ENCODE measurements around the gene ACKR2.

The ACKR2 gene

GRCh38 chr3:42847731-42848130 is 38.5 kb downstream of the ACKR2 start:
- no peak for FAIRE-seq
- no peak for TF ChIP-seq POLR2A (IDR thresholded peaks at IDR 0.05; ENCODE audit: low read depth, low read length)
- no peak for DNase-seq (ENCODE audit: insufficient read length, low spot score)

- FAIRE-seq (no peak), DNase-seq (ENCODE audit: insufficient read length, low spot score) (no peak)
- TF ChIP-seq POLR2A (IDR thresholded peaks at IDR 0.05; ENCODE audit: low read depth, low read length), result no peak
Measured at GRCh38 chr3:42849017-42849416, 39.8 kb downstream of the ACKR2 start.

GRCh38 chr3:42850263-42850662 is 41.0 kb downstream of the ACKR2 start:
- no peak for TF ChIP-seq POLR2A (IDR thresholded peaks at IDR 0.05; ENCODE audit: low read depth, low read length)
- FAIRE-seq (no peak), DNase-seq (ENCODE audit: insufficient read length, low spot score) (no peak)

- no peak for DNase-seq (ENCODE audit: insufficient read length, low spot score)
- no peak for FAIRE-seq
- TF ChIP-seq POLR2A (IDR thresholded peaks at IDR 0.05; ENCODE audit: low read depth, low read length), result no peak
Measured at GRCh38 chr3:42851228-42851834, 42.1 kb downstream of the ACKR2 start.

- FAIRE-seq (no peak), DNase-seq (ENCODE audit: insufficient read length, low spot score) (no peak)
- TF ChIP-seq POLR2A (IDR thresholded peaks at IDR 0.05; ENCODE audit: low read depth, low read length), result no peak
Measured at GRCh38 chr3:42852441-42852840, 43.2 kb downstream of the ACKR2 start.

GRCh38 chr3:42853056-42853455 is 43.8 kb downstream of the ACKR2 start:
- FAIRE-seq (no peak), DNase-seq (ENCODE audit: insufficient read length, low spot score) (no peak)
- TF ChIP-seq POLR2A (IDR thresholded peaks at IDR 0.05; ENCODE audit: low read depth, low read length), result no peak

GRCh38 chr3:42853739-42854302 is 44.6 kb downstream of the ACKR2 start:
- FAIRE-seq, result no peak
- TF ChIP-seq POLR2A (IDR thresholded peaks at IDR 0.05; ENCODE audit: low read depth, low read length), result no peak
- DNase-seq (ENCODE audit: insufficient read length, low spot score), result no peak

GRCh38 chr3:42855219-42855546 is 45.9 kb downstream of the ACKR2 start:
- DNase-seq (ENCODE audit: insufficient read length, low spot score), result no peak
- TF ChIP-seq POLR2A (IDR thresholded peaks at IDR 0.05; ENCODE audit: low read depth, low read length), result no peak
- FAIRE-seq, result no peak

GRCh38 chr3:42855547-42856380 is 46.5 kb downstream of the ACKR2 start:
- TF ChIP-seq POLR2A (IDR thresholded peaks at IDR 0.05; ENCODE audit: low read depth, low read length), result no peak
- no peak for FAIRE-seq
- no peak for DNase-seq (ENCODE audit: insufficient read length, low spot score)

GRCh38 chr3:42856544-42856943 is 47.3 kb downstream of the ACKR2 start:
- no peak for TF ChIP-seq POLR2A (IDR thresholded peaks at IDR 0.05; ENCODE audit: low read depth, low read length)
- DNase-seq (ENCODE audit: insufficient read length, low spot score) (no peak), FAIRE-seq (no peak)

- no peak for DNase-seq (ENCODE audit: insufficient read length, low spot score)
- no peak for TF ChIP-seq POLR2A (IDR thresholded peaks at IDR 0.05; ENCODE audit: low read depth, low read length)
- FAIRE-seq, result no peak
Measured at GRCh38 chr3:42864321-42864950, 55.2 kb downstream of the ACKR2 start.

- DNase-seq (ENCODE audit: insufficient read length, low spot score) (no peak), FAIRE-seq (no peak)
- TF ChIP-seq POLR2A (IDR thresholded peaks at IDR 0.05; ENCODE audit: low read depth, low read length), result no peak
Measured at GRCh38 chr3:42865256-42865655, 56.0 kb downstream of the ACKR2 start.

- no peak for DNase-seq (ENCODE audit: insufficient read length, low spot score)
- TF ChIP-seq POLR2A (IDR thresholded peaks at IDR 0.05; ENCODE audit: low read depth, low read length), result no peak
- no peak for FAIRE-seq
Measured at GRCh38 chr3:42867138-42867537, 57.9 kb downstream of the ACKR2 start.

- no peak for TF ChIP-seq POLR2A (IDR thresholded peaks at IDR 0.05; ENCODE audit: low read depth, low read length)
- FAIRE-seq (no peak), DNase-seq (ENCODE audit: insufficient read length, low spot score) (no peak)
Measured at GRCh38 chr3:42868841-42869240, 59.6 kb downstream of the ACKR2 start.
